Ammon's horn (tissue), 1 donor: ENCODE results near the gene TMEM100.

ENCODE experiments used
- DNase-seq: peaks from one replicate; pipeline ENCODE4 v3.0.0-alpha.2; 2016; ENCODE audit warnings: low spot score

Gene TMEM100

GRCh38 chr17:55743103-55743679 is 20.5 kb upstream of the TMEM100 start:
- DNase-seq: no peak

DNA sequence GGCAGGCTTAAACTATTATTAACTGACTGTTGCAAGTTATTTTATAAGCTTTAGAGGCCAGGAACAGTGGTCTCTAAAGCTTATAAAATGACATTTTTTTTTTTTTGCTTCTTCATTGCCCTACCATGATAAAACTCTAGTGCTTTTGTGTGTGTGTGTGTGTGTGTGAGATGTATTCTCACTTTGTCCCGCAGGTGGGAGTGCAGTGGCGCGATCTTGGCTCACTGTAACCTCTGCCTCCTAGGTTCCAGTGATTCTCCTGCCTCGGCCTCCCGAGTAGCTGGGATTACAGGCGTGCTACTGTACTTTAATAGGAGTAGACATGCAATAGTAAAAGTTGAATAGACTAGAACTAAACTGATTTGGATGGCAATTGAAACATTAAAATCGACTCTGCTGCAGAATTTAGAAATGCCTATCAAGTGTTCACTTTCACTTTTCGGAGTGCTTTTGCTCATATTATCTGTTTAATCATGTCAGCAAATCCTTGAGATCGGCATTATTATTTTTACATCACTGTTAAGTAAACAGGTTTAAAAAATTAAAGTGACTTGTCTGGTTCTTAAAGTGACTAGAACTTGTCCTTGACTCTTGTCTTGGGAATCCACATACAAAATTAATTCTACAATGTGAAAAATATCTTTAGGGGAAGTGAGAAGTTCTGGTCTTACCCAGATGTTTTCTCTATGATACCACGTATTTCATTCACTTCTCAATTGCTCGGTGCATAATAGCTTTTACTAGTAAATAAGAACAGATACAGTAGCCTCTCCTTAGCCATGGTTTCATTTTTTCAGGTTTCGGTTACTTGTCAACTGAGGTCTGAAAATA is 19.8 kb upstream of the TMEM100 start:
- no peak for DNase-seq

DNA sequence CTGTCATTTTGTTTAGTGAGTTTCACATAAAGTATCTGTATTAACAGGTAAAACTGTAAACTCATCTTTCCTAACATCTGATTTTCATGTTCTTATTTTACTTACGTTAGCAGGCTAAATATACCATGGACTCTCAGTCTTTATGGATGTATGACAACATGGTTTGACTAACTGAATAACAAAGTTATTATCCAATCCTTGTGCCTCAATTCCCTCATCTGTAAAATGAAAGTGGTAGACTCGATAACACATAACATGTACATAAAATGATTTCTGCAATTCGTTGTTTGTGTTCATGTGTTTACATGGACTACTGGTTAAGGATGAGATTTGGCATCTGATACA is 18.7 kb upstream of the TMEM100 start:
- no peak for DNase-seq

- DNase-seq: no peak
These were observed 18.1 kb upstream of the TMEM100 start for GRCh38 chr17:55740511-55741355.

GRCh38 chr17:55737976-55738501 is 15.4 kb upstream of the TMEM100 start:
- DNase-seq: no peak

GRCh38 chr17:55735731-55736405 is 13.2 kb upstream of the TMEM100 start:
- DNase-seq: peak; percentile 48

- DNase-seq: no peak
These were observed 11.6 kb upstream of the TMEM100 start for GRCh38 chr17:55734128-55734781.

- DNase-seq: no peak
These were observed 9.1 kb upstream of the TMEM100 start for GRCh38 chr17:55731586-55732250.

DNA sequence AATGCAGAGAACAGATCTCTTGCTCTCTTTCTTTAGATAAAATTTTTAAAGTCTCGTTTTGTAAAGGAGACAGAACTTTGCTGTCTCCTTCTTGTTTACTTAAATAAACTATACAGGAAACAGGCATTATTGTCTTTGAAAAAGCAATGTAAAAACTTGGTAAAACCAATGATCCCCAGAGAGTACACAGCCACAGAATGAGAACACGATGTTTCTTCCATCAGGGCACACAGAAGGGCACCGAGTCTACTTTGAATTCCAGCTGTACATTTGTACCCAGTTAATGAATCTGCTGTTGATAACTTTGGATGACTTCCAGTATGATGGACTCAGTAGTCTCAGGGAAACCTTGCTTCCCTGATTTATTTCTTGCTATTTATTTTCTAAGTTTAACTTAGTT is 8.1 kb upstream of the TMEM100 start:
- DNase-seq: no peak

DNA sequence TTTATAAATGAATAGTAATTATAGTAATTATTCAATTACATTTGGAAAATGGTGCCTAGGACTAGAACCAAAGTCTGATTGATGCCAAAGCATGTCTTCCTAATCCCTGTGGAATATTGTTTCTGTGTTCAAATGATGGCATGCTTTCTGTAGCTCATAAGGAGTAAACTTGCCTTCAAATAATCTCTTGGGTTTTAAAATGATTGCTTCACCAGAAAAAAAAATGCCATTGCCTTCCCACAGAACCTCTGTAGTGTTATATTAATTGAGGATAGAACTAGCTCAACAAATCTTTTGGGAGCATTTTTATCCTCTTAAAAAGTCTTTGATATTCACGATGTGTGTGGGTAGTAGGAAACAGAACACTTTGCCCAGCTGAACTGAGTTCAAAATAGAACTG is 7.7 kb upstream of the TMEM100 start:
- no peak for DNase-seq

DNA sequence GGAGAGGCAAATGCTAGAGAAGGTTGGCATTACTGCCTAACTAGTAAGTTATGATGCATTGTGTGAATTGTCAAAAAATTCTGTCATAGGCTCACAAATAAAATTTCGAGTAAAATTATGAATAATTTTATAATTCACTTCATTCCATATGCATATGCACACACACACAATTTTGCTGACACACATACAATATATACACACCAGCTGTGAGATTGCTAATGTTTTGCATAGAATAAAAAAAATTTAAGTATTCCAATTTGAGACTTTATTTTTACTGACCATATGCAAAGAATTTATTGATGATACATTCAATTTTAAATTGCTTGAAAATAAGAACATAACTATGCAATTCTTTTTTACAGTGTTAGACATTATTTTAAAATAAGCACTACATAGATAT is 6.8 kb upstream of the TMEM100 start:
- DNase-seq: no peak

DNA sequence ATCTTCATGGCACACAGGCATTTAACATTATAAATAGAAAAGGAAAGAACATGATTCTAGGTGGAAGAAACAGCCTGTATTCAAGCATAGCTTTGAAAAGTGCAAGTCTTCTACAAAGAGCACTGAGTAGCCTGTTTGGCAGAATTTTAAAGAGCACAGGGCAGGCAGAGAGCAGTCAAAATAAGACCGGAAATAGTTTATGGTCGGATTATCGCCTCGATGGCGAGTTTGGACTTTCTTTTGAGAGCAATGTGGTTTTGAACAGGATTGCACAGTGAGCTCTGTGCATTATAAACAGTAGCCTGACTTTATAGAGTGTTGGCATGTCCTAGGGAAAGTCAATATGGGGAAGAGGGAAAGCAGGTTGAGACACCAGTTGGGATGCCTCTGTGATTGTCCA is 6.2 kb upstream of the TMEM100 start:
- DNase-seq: no peak

DNA sequence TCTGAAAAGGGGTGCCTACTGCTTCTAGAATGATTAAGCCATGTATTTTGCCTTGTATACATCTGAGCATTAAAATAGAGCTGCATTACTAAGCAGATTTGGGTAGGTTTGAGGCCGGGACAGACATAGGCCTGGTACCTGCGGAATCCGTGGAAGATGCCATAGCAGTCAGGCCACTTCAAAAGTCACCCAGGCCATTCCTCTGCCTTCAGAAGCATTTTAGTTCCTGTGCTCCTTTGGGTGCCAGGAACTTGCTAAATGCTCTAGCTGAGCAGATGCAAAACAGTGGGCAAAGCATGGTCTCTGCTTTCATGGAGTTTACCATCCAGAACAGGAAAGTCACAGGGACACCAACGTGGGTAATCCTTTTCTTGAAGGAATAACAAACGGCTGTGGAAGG is 5.7 kb upstream of the TMEM100 start:
- no peak for DNase-seq

DNA sequence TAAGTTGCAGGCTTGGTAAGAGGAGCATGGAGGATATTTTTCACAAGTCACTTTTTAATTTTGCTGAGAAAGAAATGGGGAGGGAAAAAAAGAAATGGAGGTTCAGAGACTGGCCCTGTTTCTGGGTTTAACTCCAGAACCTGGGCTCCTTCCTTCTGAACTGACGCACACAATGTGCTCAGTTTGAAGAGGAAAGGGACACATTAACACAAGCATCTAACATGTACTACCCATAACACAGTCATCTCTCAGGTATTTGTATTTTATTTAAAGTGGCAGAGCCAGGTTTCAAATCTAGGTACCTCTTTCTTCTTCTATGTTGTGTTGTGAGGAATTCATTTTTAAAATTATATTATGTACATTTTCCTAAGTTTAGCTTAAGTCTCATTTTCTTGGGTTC is 5.3 kb upstream of the TMEM100 start:
- no peak for DNase-seq

DNA sequence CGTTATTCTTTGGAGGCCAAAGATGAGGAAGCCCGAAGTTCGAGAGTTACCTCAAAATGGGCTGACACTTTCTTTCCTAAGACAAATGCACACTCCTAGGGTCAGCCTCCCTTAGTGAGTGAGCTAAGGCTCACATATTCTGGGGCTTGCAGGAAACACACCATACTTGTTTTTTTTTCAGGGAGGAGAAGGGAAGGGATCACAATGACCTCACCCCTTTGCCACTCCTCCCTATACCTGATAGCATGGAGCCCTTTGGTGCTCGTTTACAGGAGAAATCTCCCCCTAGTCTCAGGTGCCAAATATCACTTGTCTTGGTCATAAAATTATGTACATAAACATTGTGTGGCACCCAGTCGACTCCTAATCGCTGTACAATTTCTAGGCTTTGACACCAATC is 4.6 kb upstream of the TMEM100 start:
- no peak for DNase-seq

DNA sequence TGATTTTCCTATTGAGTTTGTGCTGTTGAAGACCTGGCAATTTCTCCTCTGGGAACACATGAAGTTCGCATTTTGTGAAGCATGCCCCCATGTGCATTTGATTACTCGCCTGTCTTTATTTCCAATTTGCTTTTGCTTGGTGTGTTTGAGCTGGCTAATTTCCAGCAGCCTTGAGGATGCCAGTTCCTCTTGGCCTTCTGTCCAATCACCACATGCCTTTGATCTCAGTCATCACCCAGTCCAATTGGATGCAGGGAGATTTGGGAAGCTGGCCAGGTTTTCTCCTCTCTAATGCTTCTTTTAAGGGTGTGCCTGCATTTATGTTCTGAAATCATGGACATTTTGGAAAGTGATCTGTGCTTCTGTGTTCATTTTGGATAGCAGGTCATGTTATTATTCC is 3.8 kb upstream of the TMEM100 start:
- DNase-seq: peak; percentile 22

DNA sequence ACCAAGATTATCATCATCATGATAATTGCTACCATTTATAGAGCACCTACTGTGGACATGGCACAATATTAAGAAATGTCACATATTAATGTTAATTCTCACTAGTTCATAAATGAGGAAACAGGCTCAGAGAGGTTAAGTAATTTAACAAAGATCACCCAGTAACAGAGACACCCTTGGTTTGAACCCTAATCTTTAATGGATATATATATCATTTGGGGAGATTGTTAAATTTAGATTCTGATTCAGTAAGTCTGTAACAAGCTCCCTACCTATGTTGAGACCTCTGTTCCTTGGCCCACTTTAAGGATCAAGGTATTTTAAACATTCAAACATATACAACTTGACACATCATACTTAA is 804 bp upstream of the TMEM100 start:
- DNase-seq: no peak

GRCh38 chr17:55722016-55722736 is 488 bp downstream of the TMEM100 start:
- DNase-seq: no peak

DNA sequence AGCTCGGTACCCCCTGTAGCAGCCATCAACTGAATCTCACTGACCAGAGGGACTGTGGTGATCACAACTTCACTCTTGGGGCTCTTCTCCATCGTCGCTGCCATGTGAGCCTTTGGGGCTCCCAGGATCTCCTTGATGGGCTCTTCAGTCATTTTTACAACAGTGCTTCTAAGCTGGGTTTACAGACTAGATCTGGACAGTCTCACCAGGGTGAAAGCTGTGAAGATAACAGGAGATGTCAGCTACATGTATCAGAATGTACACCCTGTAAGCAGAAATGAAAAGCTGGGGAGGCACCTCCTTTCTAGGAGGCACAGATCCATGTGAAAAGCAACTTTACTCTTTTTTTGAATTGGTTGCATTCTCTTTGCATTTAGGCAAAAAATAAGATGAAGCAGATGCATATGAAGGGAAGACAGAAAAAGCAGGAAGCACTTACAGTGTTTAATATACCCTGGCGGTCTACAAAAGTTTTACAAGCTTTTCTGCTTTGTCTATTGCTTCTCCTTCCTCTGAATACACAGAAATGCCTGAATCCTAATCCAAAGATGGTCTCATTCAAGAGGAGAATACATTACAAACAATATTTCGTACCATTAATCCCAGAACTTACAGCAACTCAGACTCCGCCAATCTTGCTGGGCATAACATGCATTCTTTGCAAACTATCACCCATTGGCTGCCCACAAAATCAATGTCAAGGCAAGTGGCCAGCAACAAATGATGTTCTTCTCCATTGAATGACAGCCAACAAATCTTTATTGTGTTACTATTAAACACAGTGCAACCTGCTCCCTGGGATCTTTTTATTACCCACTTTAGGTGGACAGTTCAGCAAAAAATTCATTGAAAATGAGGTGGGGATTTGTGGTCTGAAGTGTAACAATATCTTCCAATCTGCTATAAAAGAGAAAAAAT is 1.5 kb downstream of the TMEM100 start:
- DNase-seq: no peak
